Neural cell (in vitro differentiated cells): ENCODE measurements around the gene GRIN1. TPM values are rescaled to one million over a fixed set of nuclear protein-coding genes. Genes with fewer than 3 reads are reported as not detected.

Experiments
- H2AFZ ChIP-seq: fragments of 200-600, 300-800 bp; sonication (generic), shearing (Covaris generic); 2 replicates; pipeline ENCODE4 v1.6.0; 2014; ENCODE audit warnings: low read depth, mild to moderate bottlenecking, antibody characterized with exemption, low read length, moderate library complexity
- H3F3A ChIP-seq: fragments of 200-600 bp; shearing (Covaris generic); 2 replicates; pipeline ENCODE4 v1.6.1; 2016; ENCODE audit warnings: mild to moderate bottlenecking, moderate library complexity, mixed read lengths, antibody characterized with exemption, low read length; ENCODE audit not compliant: insufficient read depth, poor library complexity, severe bottlenecking
- H3K27ac ChIP-seq: fragments of 200-600, 300-800 bp; sonication (generic), shearing (Covaris generic); 2 replicates; pipeline ENCODE4 v1.5.1; 2014; ENCODE audit warnings: mild to moderate bottlenecking, low read length, moderate library complexity
- H3K27me3 ChIP-seq: fragments of 300-800, 200-600 bp; sonication (generic), shearing (Covaris generic); 2 replicates; pipeline ENCODE4 v1.6.0; 2014; ENCODE audit warnings: mild to moderate bottlenecking, low read depth, low read length, moderate library complexity; ENCODE audit not compliant: insufficient read depth
- H3K36me3 ChIP-seq: fragments of 300-800, 200-600 bp; sonication (generic), shearing (Covaris generic); 2 replicates; pipeline ENCODE4 v1.5.1; 2014; ENCODE audit warnings: mild to moderate bottlenecking, antibody characterized with exemption, low read length, moderate library complexity; ENCODE audit not compliant: insufficient read depth
- H3K4me2 ChIP-seq: fragments of 300-800, 200-600 bp; sonication (generic), shearing (Covaris generic); 2 replicates; pipeline ENCODE4 v1.6.0; 2014; ENCODE audit warnings: mild to moderate bottlenecking, low read length
- H3K4me3 ChIP-seq: fragments of 300-800, 200-600 bp; sonication (generic), shearing (Covaris generic); 2 replicates; pipeline ENCODE4 v1.5.1; 2014; ENCODE audit warnings: mild to moderate bottlenecking, low read length, moderate library complexity
- H3K79me2 ChIP-seq: fragments of 200-600 bp; shearing (Covaris generic); replicated peaks from 2 replicates; pipeline ENCODE4 v1.6.0; 2014; ENCODE audit warnings: mild to moderate bottlenecking, low read length, moderate library complexity; ENCODE audit not compliant: insufficient read depth
- H3K9ac ChIP-seq: fragments of 300-800, 200-600 bp; sonication (generic), shearing (Covaris generic); 2 replicates; pipeline ENCODE4 v1.6.1; 2016; ENCODE audit warnings: mild to moderate bottlenecking, low read length, mixed read lengths
- H3K9me2 ChIP-seq: fragments of 200-600 bp; shearing (Covaris generic); 2 replicates; pipeline ENCODE4 v1.6.1; 2016; ENCODE audit warnings: mild to moderate bottlenecking, low read length, mixed read lengths; ENCODE audit not compliant: insufficient read depth
- H3K9me3 ChIP-seq: fragments of 200-600, 300-800 bp; sonication (generic), shearing (Covaris generic); 2 replicates; pipeline ENCODE4 v1.6.1; 2016; ENCODE audit warnings: mild to moderate bottlenecking, mixed run types, low read length, moderate library complexity, mixed read lengths
- H4K20me1 ChIP-seq: fragments of 200-600 bp; shearing (Covaris generic); 2 replicates; pipeline ENCODE4 v1.6.1; 2016; ENCODE audit warnings: mild to moderate bottlenecking, mixed run types; ENCODE audit not compliant: insufficient read depth
- CTCF ChIP-seq: fragments of 450-650 bp; IDR thresholded peaks from 2 replicates; pipeline ENCODE4 v1.5.1; 2014; ENCODE audit warnings: antibody characterized with exemption, mild to moderate bottlenecking, moderate library complexity; ENCODE audit not compliant: poor library complexity, severe bottlenecking
- EP300 ChIP-seq: fragments of 450-650 bp; conservative IDR thresholded peaks from 2 replicates; pipeline ENCODE4 v1.6.1; 2014; ENCODE audit warnings: antibody characterized with exemption, mild to moderate bottlenecking, moderate library complexity; ENCODE audit not compliant: poor library complexity, severe bottlenecking
- EZH2 ChIP-seq: fragments of 200-600, 300-800 bp; shearing (Covaris generic), sonication (generic); IDR thresholded peaks from 2 replicates; pipeline ENCODE4 v1.6.1; 2014; ENCODE audit warnings: antibody characterized with exemption, low read length, borderline replicate concordance, mild to moderate bottlenecking; ENCODE audit not compliant: insufficient read depth, poor library complexity, severe bottlenecking
- MXI1 ChIP-seq: fragments of 450-650 bp; conservative IDR thresholded peaks from 2 replicates; pipeline ENCODE4 v1.6.1; 2014; ENCODE audit warnings: antibody characterized with exemption, mild to moderate bottlenecking; ENCODE audit not compliant: poor library complexity, severe bottlenecking
- POLR2AphosphoS5 ChIP-seq: IDR thresholded peaks from 2 replicates; pipeline ENCODE4 v1.6.1; 2012
- RAD21 ChIP-seq: fragments of 450-650 bp; conservative IDR thresholded peaks from 2 replicates; pipeline ENCODE4 v1.6.1; 2014; ENCODE audit warnings: antibody characterized with exemption, mild to moderate bottlenecking, moderate library complexity
- REST ChIP-seq: IDR thresholded peaks from 2 replicates; pipeline ENCODE4 v1.6.1; 2012; ENCODE audit warnings: borderline replicate concordance
- SMC3 ChIP-seq: fragments of 450-650 bp; conservative IDR thresholded peaks from 2 replicates; pipeline ENCODE4 v1.6.1; 2014; ENCODE audit warnings: antibody characterized with exemption, mild to moderate bottlenecking, moderate library complexity; ENCODE audit not compliant: poor library complexity
- TAF1 ChIP-seq: IDR thresholded peaks from 2 replicates; pipeline ENCODE4 v1.6.1; 2012; ENCODE audit warnings: low read depth
- polyA plus RNA-seq: library from polyadenylated mRNA; depleted of rRNA; stranded (reverse); fragments of >200 nt; gene quantifications from 2 replicates; pipeline ENCODE4 v1.2.3, GENCODE V29; 2014

GRIN1 gene
- polyA plus RNA-seq, 1 donor from 2014 or later = 0.58 TPM

DNA sequence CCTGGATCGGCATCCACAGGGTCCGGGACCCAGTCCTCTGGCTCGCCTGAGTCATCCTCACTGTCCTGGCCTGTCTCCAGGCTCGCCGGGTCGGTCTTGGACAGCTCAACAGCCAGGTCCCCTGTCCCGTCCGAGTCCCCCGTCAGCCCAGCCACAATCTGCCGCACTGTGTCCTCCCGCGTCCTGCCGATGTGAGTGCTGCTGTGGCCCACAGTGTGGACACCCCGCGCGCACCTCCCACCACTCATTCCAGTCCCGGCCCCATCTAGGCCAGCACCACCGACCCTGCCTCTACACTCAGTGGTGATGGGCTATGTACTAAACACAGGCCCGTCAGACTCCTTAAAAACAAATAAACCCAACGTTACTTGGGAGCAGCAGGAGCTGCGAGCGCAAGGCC is 42.7 kb downstream of the GRIN1 start:
- no peaks in the 10 kb centered on the region for H3K79me2 ChIP-seq
- H3K4me2 ChIP-seq = no peak overlapping the region
- no peaks in the 10 kb centered on the region for H3K9me3 ChIP-seq
- H4K20me1 ChIP-seq = no peaks in the 10 kb centered on the region
- H3K4me3 ChIP-seq = no peak overlapping the region
- no peak overlapping the region for H3K9ac ChIP-seq
- no peak overlapping the region for H2AFZ ChIP-seq
- H3K36me3 ChIP-seq = no peaks in the 10 kb centered on the region
- no peaks in the 10 kb centered on the region for H3K27me3 ChIP-seq
- no peak for TF ChIP-seq EP300
- no peaks in the 10 kb centered on the region for H3F3A ChIP-seq
- no peak overlapping the region for H3K27ac ChIP-seq
- H3K9me2 ChIP-seq = no peaks in the 10 kb centered on the region

DNA sequence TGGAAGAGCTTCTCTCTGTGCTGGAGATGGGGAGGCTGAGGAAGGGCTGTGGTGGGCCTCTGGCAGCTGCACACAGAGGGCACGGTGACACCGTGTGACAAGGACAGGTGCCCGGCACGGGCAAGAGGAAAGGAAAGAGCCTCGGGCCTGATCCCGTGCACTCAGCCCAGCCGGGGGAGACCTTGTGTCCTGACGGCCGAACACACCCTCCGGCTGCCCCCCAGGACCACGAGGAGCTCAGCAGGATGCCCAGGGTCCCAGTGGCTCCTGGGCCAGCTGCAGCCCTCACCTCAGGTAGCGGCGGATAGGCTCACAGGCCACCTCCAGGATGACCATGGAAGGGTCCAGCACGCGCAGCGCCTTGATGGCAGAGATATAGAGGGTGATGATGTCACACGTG is 43.9 kb downstream of the GRIN1 start:
- no peak overlapping the region for H3K27ac ChIP-seq
- no peaks in the 10 kb centered on the region for H3K9me3 ChIP-seq
- no peak overlapping the region for H3K4me2 ChIP-seq
- H3K9me2 ChIP-seq = no peaks in the 10 kb centered on the region
- H3K27me3 ChIP-seq = no peaks in the 10 kb centered on the region
- H4K20me1 ChIP-seq = no peaks in the 10 kb centered on the region
- no peak overlapping the region for H2AFZ ChIP-seq
- no peak for TF ChIP-seq MXI1
- no peak for TF ChIP-seq SMC3
- TF ChIP-seq TAF1 = no peak
- TF ChIP-seq EZH2 = no peak
- TF ChIP-seq CTCF = no peak
- no peak for TF ChIP-seq EP300
- no peak for TF ChIP-seq POLR2AphosphoS5
- no peak for TF ChIP-seq REST
- TF ChIP-seq RAD21 = no peak
- no peak overlapping the region for H3K4me3 ChIP-seq
- H3F3A ChIP-seq = no peaks in the 10 kb centered on the region
- H3K79me2 ChIP-seq = peaks cover 11% of the 10 kb centered on the region
- no peak overlapping the region for H3K9ac ChIP-seq
- no peaks in the 10 kb centered on the region for H3K36me3 ChIP-seq

DNA sequence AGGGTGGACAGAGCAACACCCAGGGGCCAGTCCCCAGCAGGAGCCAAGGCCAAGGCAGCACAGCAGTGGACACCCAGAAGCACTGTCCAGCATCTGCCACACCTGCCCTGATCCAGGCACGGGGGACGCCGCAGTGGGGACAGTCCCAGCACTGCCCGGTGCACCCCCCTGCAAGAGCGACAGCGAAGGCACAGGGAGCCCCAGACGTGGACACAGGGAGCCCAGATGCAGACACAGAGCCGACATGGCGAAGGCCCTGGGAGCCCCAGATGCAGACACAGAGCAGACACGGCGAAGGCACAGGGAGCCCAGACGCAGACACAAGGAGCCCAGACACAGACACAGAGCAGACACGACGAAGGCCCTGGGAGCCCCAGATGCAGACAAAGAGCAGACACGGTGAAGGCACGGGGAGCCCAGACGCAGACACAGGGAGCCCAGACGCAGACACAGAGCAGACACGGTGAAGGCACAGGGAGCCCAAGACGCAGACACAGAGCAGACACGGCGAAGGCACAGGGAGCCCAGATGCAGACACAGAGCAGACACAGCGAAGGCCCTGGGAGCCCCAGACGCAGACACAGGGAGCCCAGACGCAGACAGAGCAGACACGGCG is 45.1 kb downstream of the GRIN1 start:
- TF ChIP-seq MXI1 (no peak), EZH2 (no peak), EP300 (no peak), POLR2AphosphoS5 (no peak), CTCF (no peak)
- peaks cover 14% of the 10 kb centered on the region for H3K79me2 ChIP-seq
- H3K36me3 ChIP-seq = no peaks in the 10 kb centered on the region

More for the DNA sequence above, 45.1 kb downstream of the GRIN1 start:
- H4K20me1 ChIP-seq = no peaks in the 10 kb centered on the region
- H3K9me3 ChIP-seq = no peaks in the 10 kb centered on the region
- H3K4me2 ChIP-seq = no peak overlapping the region
- H3K9ac ChIP-seq = no peak overlapping the region
- H3F3A ChIP-seq = no peaks in the 10 kb centered on the region
- H3K9me2 ChIP-seq = no peaks in the 10 kb centered on the region
- no peaks in the 10 kb centered on the region for H3K27me3 ChIP-seq
- no peak overlapping the region for H3K27ac ChIP-seq
- no peak overlapping the region for H2AFZ ChIP-seq
- H3K4me3 ChIP-seq = no peak overlapping the region
